ENCODE data around the gene GOLGA1.
"Not testable (repeated sequence)": the region's sequence is repeated elsewhere in the genome, so short reads cannot be mapped to it uniquely, and the experiment has no call there.

The GOLGA1 gene

GRCh38 chr9:124844291-124844690, 96.6 kb downstream of the GOLGA1 start:
- Histone ChIP-seq H3K36me3 (ENCODE audit: insufficient read depth, low read length) (no peaks in the 10 kb centered on the region), H3K27me3 (ENCODE audit: insufficient read depth, low read length) (no peaks in the 10 kb centered on the region), H3K4me3 (ENCODE audit: low read length) (no peak overlapping the region), H3K9ac (ENCODE audit: low read depth, low read length) (no peak overlapping the region), H3K9me3 (ENCODE audit: insufficient read depth, low read depth, low read length) (no peaks in the 10 kb centered on the region), H3K27ac (ENCODE audit: low read depth, low read length) (no peak overlapping the region), H3K4me1 (ENCODE audit: insufficient read depth, low read length) (no peaks in the 10 kb centered on the region)
- WGBS = 95% methylated on average over 4 of the region's 4 CpGs

GRCh38 chr9:124843456-124844034, 97.3 kb downstream of the GOLGA1 start:
- H3K9ac ChIP-seq (ENCODE audit: low read depth, low read length) = no peak overlapping the region
- no peak overlapping the region for H3K27ac ChIP-seq (ENCODE audit: low read depth, low read length)
- no peaks in the 10 kb centered on the region for H3K9me3 ChIP-seq (ENCODE audit: insufficient read depth, low read depth, low read length)

GRCh38 chr9:124841075-124841821, 99.6 kb downstream of the GOLGA1 start:
- WGBS = 80% methylated on average over 13 of the region's 14 CpGs
- Histone ChIP-seq H3K27me3 (ENCODE audit: insufficient read depth, low read length) (no peaks in the 10 kb centered on the region), H3K4me3 (ENCODE audit: low read length) (no peak overlapping the region), H3K9me3 (ENCODE audit: insufficient read depth, low read depth, low read length) (no peaks in the 10 kb centered on the region), H3K9ac (ENCODE audit: low read depth, low read length) (no peak overlapping the region), H3K36me3 (ENCODE audit: insufficient read depth, low read length) (no peaks in the 10 kb centered on the region), H3K27ac (ENCODE audit: low read depth, low read length) (no peak overlapping the region), H3K4me1 (ENCODE audit: insufficient read depth, low read length) (no peaks in the 10 kb centered on the region)

More at GRCh38 chr9:124843456-124844034, 97.3 kb downstream of the GOLGA1 start:
- H3K4me1 ChIP-seq (ENCODE audit: insufficient read depth, low read length) = no peaks in the 10 kb centered on the region
- WGBS = 88% methylated on average over 11 of the region's 11 CpGs
- no peaks in the 10 kb centered on the region for H3K36me3 ChIP-seq (ENCODE audit: insufficient read depth, low read length)
- no peaks in the 10 kb centered on the region for H3K27me3 ChIP-seq (ENCODE audit: insufficient read depth, low read length)
- H3K4me3 ChIP-seq (ENCODE audit: low read length) = no peak overlapping the region

- no peaks in the 10 kb centered on the region for H3K9me3 ChIP-seq (ENCODE audit: insufficient read depth, low read depth, low read length)
- H3K27me3 ChIP-seq (ENCODE audit: insufficient read depth, low read length) = no peaks in the 10 kb centered on the region
- H3K4me1 ChIP-seq (ENCODE audit: insufficient read depth, low read length) = no peaks in the 10 kb centered on the region
- no peaks in the 10 kb centered on the region for H3K36me3 ChIP-seq (ENCODE audit: insufficient read depth, low read length)
- 81% methylated on average over 16 of the region's 18 CpGs for WGBS
- H3K4me3 ChIP-seq (ENCODE audit: low read length) = no peak overlapping the region
- H3K27ac ChIP-seq (ENCODE audit: low read depth, low read length) = peak overlapping the region; percentile 39; the same call in 1 of the 2 replicates
- H3K9ac ChIP-seq (ENCODE audit: low read depth, low read length) = no peak overlapping the region
These were observed 100.5 kb downstream of the GOLGA1 start for GRCh38 chr9:124840300-124840833.

GRCh38 chr9:124839612-124840299, 101.1 kb downstream of the GOLGA1 start:
- Histone ChIP-seq H3K27me3 (ENCODE audit: insufficient read depth, low read length) (no peaks in the 10 kb centered on the region), H3K9me3 (ENCODE audit: insufficient read depth, low read depth, low read length) (no peaks in the 10 kb centered on the region), H3K27ac (ENCODE audit: low read depth, low read length) (peak overlapping the region; percentile 39; the same call in 1 of the 2 replicates), H3K4me1 (ENCODE audit: insufficient read depth, low read length) (no peaks in the 10 kb centered on the region), H3K4me3 (ENCODE audit: low read length) (no peak overlapping the region), H3K36me3 (ENCODE audit: insufficient read depth, low read length) (no peaks in the 10 kb centered on the region), H3K9ac (ENCODE audit: low read depth, low read length) (no peak overlapping the region)
- 73% methylated on average over 12 of the region's 12 CpGs for WGBS

- H3K4me1 ChIP-seq (ENCODE audit: insufficient read depth, low read length); H3K9me3 ChIP-seq (ENCODE audit: insufficient read depth, low read depth, low read length); H3K36me3 ChIP-seq (ENCODE audit: insufficient read depth, low read length); H3K27ac ChIP-seq (ENCODE audit: low read depth, low read length); H3K27me3 ChIP-seq (ENCODE audit: insufficient read depth, low read length); H3K9ac ChIP-seq (ENCODE audit: low read depth, low read length); H3K4me3 ChIP-seq (ENCODE audit: low read length): not testable (repeated sequence)
- 96% methylated on average over 45 of the region's 52 CpGs for WGBS
These were observed 102.2 kb downstream of the GOLGA1 start for GRCh38 chr9:124838567-124839275.

GRCh38 chr9:124838132-124838531, 102.8 kb downstream of the GOLGA1 start:
- H3K4me3 ChIP-seq (ENCODE audit: low read length); H3K36me3 ChIP-seq (ENCODE audit: insufficient read depth, low read length); H3K9me3 ChIP-seq (ENCODE audit: insufficient read depth, low read depth, low read length); H3K27ac ChIP-seq (ENCODE audit: low read depth, low read length); H3K4me1 ChIP-seq (ENCODE audit: insufficient read depth, low read length); H3K27me3 ChIP-seq (ENCODE audit: insufficient read depth, low read length); H3K9ac ChIP-seq (ENCODE audit: low read depth, low read length): not testable (repeated sequence)
- WGBS = 63% methylated on average over 3 of the region's 5 CpGs

GRCh38 chr9:124835026-124835557, 105.8 kb downstream of the GOLGA1 start:
- Histone ChIP-seq H3K27ac (ENCODE audit: low read depth, low read length) (no peak overlapping the region), H3K36me3 (ENCODE audit: insufficient read depth, low read length) (no peaks in the 10 kb centered on the region), H3K4me1 (ENCODE audit: insufficient read depth, low read length) (no peaks in the 10 kb centered on the region), H3K4me3 (ENCODE audit: low read length) (no peak overlapping the region), H3K9me3 (ENCODE audit: insufficient read depth, low read depth, low read length) (no peaks in the 10 kb centered on the region), H3K9ac (ENCODE audit: low read depth, low read length) (no peak overlapping the region), H3K27me3 (ENCODE audit: insufficient read depth, low read length) (no peaks in the 10 kb centered on the region)
- 90% methylated on average over 13 of the region's 13 CpGs for WGBS

- Histone ChIP-seq H3K4me3 (ENCODE audit: low read length) (no peak overlapping the region), H3K4me1 (ENCODE audit: insufficient read depth, low read length) (peaks cover 3% of the 10 kb centered on the region), H3K27me3 (ENCODE audit: insufficient read depth, low read length) (no peaks in the 10 kb centered on the region), H3K36me3 (ENCODE audit: insufficient read depth, low read length) (no peaks in the 10 kb centered on the region), H3K27ac (ENCODE audit: low read depth, low read length) (no peak overlapping the region), H3K9ac (ENCODE audit: low read depth, low read length) (no peak overlapping the region), H3K9me3 (ENCODE audit: insufficient read depth, low read depth, low read length) (no peaks in the 10 kb centered on the region)
- 73% methylated on average over 7 of the region's 7 CpGs for WGBS
These were observed 106.3 kb downstream of the GOLGA1 start for GRCh38 chr9:124834591-124834990.

- Histone ChIP-seq H3K36me3 (ENCODE audit: insufficient read depth, low read length) (no peaks in the 10 kb centered on the region), H3K4me3 (ENCODE audit: low read length) (no peak overlapping the region), H3K27ac (ENCODE audit: low read depth, low read length) (no peak overlapping the region), H3K9me3 (ENCODE audit: insufficient read depth, low read depth, low read length) (no peaks in the 10 kb centered on the region), H3K27me3 (ENCODE audit: insufficient read depth, low read length) (no peaks in the 10 kb centered on the region), H3K9ac (ENCODE audit: low read depth, low read length) (no peak overlapping the region), H3K4me1 (ENCODE audit: insufficient read depth, low read length) (peaks cover 8% of the 10 kb centered on the region)
- 92% methylated on average over 9 of the region's 9 CpGs for WGBS
These were observed 109.1 kb downstream of the GOLGA1 start for GRCh38 chr9:124831642-124832364.
